Measurements from ENCODE around the gene PIEZO1. TPM values are rescaled to one million over a fixed set of nuclear protein-coding genes. Genes with fewer than 3 reads are reported as not detected.
A peak's percentile ranks its signal among the peaks of the same experiment; 100 is the strongest.

Gene PIEZO1
- total and polyA plus RNA-seq, 9 of the 15 experiments (the other 6 are each of a cell fraction or from before 2014, with no cell fraction given): 3.6 to 432 (median 131) TPM

GRCh38 chr16:88716201-88716600 lies 68.8 kb downstream of the PIEZO1 start (continued):
- TF ChIP-seq ZNF398 (CRISPR knock-in tag; IDR thresholded peaks at IDR 0.05) (no peak), AFF1 (IDR thresholded peaks at IDR 0.05; ENCODE audit: low read depth in 1 of 2, partially characterized antibody in 2 of 2) (no peak), ZNF592 (IDR thresholded peaks at IDR 0.05) (no peak), CBFA2T2 (conservative IDR thresholded peaks at IDR 0.05) (no peak), POLR2A (conservative IDR thresholded peaks at IDR 0.05) (0 out of 2 replicates have a peak, but pooled peaks have one; percentile 1), ZFP36 (IDR thresholded peaks at IDR 0.05; ENCODE audit: low read depth, low read length, partially characterized antibody) (no peak), ZEB2 (IDR thresholded peaks at IDR 0.05) (no peak), SNAPC5 (CRISPR knock-in tag; IDR thresholded peaks at IDR 0.05) (no peak), NFATC3 (IDR thresholded peaks at IDR 0.05) (no peak), CTCFL (IDR thresholded peaks at IDR 0.05; ENCODE audit: borderline replicate concordance, insufficient read depth, low read depth, low read length, poor library complexity, severe bottlenecking) (no peak), ZNF77 (CRISPR knock-in tag; IDR thresholded peaks at IDR 0.05) (no peak), MAFG (tag; conservative IDR thresholded peaks at IDR 0.05) (no peak), ZNF655 (CRISPR knock-in tag; IDR thresholded peaks at IDR 0.05) (no peak), MTA3 (IDR thresholded peaks at IDR 0.05; ENCODE audit: borderline replicate concordance) (no peak)
